Measurements from ENCODE around the gene TAC1. TPM values are rescaled to one million over a fixed set of nuclear protein-coding genes. Genes with fewer than 3 reads are reported as not detected.
A peak's percentile ranks its signal among the peaks of the same experiment; 100 is the strongest.

TAC1 gene
- total RNA-seq, 4 donors from 2014 or later: 0.35 to 6.1 (median 3.0) TPM; not detected in 1

GRCh38 chr7:97722386-97722785, 9.5 kb upstream of the TAC1 start:
- Histone ChIP-seq H3K4me1 (no peaks in the 10 kb centered on the region), H3K4me3 (no peak overlapping the region), H3K27me3 (peaks cover 4% of the 10 kb centered on the region), H3K36me3 (no peaks in the 10 kb centered on the region), H3K9me3 (no peaks in the 10 kb centered on the region), H3K27ac (no peak overlapping the region)
- 51 to 75% methylated on average over 2 to 3 of the region's 3 CpGs for WGBS, 2 donors (ENCODE audit: low coverage in 1 of 2)
- ATAC-seq: no peak
- TF ChIP-seq POLR2AphosphoS5 (IDR thresholded peaks at IDR 0.05) (no peak), EP300 (IDR thresholded peaks at IDR 0.05) (no peak), POLR2A (IDR thresholded peaks at IDR 0.05) (no peak)
- TF ChIP-seq, protein P1, sequence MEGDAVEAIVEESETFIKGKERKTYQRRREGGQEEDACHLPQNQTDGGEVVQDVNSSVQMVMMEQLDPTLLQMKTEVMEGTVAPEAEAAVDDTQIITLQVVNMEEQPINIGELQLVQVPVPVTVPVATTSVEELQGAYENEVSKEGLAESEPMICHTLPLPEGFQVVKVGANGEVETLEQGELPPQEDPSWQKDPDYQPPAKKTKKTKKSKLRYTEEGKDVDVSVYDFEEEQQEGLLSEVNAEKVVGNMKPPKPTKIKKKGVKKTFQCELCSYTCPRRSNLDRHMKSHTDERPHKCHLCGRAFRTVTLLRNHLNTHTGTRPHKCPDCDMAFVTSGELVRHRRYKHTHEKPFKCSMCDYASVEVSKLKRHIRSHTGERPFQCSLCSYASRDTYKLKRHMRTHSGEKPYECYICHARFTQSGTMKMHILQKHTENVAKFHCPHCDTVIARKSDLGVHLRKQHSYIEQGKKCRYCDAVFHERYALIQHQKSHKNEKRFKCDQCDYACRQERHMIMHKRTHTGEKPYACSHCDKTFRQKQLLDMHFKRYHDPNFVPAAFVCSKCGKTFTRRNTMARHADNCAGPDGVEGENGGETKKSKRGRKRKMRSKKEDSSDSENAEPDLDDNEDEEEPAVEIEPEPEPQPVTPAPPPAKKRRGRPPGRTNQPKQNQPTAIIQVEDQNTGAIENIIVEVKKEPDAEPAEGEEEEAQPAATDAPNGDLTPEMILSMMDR (IDR thresholded peaks at IDR 0.05): no peak

DNA sequence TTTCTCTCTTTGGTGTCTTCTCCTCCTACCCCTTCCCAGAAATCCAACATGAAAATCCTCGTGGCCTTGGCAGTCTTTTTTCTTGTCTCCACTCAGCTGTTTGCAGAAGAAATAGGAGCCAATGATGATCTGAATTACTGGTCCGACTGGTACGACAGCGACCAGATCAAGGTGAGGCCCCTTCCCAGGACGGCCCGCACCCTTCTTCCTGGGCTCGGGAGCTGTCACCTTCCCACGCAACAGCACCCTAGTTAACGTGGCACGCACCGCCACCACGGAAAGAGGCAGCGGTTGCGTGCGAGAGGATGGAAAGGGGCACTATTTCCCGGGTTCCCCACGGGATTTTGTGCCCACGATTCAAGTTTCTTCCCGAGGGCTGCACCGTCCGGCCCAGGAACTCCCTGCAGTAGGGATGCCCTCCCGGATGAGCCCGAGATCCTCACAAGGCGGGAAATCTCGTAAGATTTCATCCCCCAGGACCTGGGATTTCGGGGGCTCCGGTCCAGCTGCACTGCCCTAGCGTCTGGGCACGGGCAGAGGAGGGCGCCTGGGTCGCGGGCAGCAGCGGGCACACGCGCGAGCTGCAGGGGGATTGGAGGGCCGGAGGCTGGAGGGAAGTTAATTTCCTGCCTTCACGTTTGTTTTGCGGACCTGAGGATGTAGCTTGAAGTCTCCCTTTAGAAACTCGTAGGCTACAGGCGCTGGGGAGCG, 834 bp downstream of the TAC1 start:
- H3K4me3 ChIP-seq: peak overlapping the region in 1 of 2 donors; percentile 29
- H3K9me3 ChIP-seq: no peaks in the 10 kb centered on the region
- ATAC-seq: no peak
- H3K36me3 ChIP-seq: no peaks in the 10 kb centered on the region
- 0% methylated on average over 8 of the region's 42 CpGs; no CpG with 5 or more reads in 1 of the 2 donors for WGBS, 2 donors (ENCODE audit: low coverage in 1 of 2)
- no peak overlapping the region for H3K27ac ChIP-seq
- H3K4me1 ChIP-seq: peaks cover 0 to 25% (median 0%) of the 10 kb centered on the region in 3 donors
- peaks cover 62% of the 10 kb centered on the region for H3K27me3 ChIP-seq
- TF ChIP-seq EP300 (IDR thresholded peaks at IDR 0.05) (no peak), POLR2A (IDR thresholded peaks at IDR 0.05) (no peak), POLR2AphosphoS5 (IDR thresholded peaks at IDR 0.05) (no peak)
- TF ChIP-seq, protein P1 (IDR thresholded peaks at IDR 0.05): no peak

DNA sequence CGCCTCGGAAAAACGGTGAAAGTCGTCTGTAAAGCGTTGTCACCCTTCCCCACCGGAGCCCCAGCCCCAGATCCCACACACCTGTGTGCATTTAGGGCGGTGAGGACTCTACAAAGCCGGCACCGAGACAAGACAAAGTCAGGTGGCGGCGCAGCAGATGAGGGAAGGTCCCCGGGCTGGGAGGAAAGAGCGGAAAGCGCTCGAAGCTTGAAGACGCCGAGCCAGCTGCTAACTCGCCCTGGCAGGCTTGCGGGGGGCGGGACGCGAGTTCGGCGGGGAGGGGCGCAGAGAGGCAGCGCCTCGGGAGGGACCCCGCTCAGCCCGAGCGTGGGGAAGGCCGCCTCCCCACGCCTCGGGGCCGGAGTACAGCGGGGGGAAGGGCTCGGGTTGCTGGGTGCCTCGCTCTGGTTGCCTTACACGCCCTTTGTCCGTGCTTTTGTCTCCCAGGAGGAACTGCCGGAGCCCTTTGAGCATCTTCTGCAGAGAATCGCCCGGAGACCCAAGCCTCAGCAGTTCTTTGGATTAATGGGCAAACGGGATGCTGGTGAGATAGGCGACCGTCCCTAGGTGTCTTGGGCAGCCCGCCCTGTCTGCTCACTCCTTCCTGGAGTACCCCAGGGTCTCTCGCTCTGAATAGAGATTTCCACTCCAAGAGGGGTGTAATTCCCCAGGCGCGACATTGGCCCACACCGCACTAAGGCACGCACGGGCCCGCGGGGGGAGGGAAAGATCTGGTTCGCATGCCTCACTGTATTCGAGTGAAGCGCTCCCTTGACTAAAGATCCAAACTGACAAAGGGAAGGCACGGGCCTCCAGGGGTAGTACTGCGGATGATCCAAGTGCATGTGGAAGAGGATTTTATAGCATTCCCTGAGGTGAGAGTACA, 1.6 kb downstream of the TAC1 start:
- no peaks in the 10 kb centered on the region for H3K36me3 ChIP-seq
- H3K27me3 ChIP-seq: peaks cover 56% of the 10 kb centered on the region
- WGBS, 2 donors (ENCODE audit: low coverage in 1 of 2): 0 to 10% methylated on average over 6 to 13 of the region's 59 CpGs
- TF ChIP-seq POLR2A (IDR thresholded peaks at IDR 0.05): no peak
- no peak for TF ChIP-seq EP300 (IDR thresholded peaks at IDR 0.05)
- TF ChIP-seq, protein P1 (IDR thresholded peaks at IDR 0.05): no peak
- TF ChIP-seq POLR2AphosphoS5 (IDR thresholded peaks at IDR 0.05): no peak
- H3K4me3 ChIP-seq: peak overlapping the region in 1 of 2 donors; percentile 29
- H3K4me1 ChIP-seq: peaks cover 0 to 25% (median 0%) of the 10 kb centered on the region in 3 donors
- H3K9me3 ChIP-seq: no peaks in the 10 kb centered on the region
- H3K27ac ChIP-seq: no peak overlapping the region
- peak; percentile 25 for ATAC-seq

- Histone ChIP-seq H3K9me3 (no peaks in the 10 kb centered on the region), H3K4me3 (no peak overlapping the region), H3K27ac (no peak overlapping the region), H3K4me1 (peaks cover 0 to 25% (median 0%) of the 10 kb centered on the region in 3 donors), H3K36me3 (no peaks in the 10 kb centered on the region), H3K27me3 (peaks cover 48% of the 10 kb centered on the region)
- no peak for TF ChIP-seq EP300 (IDR thresholded peaks at IDR 0.05)
- TF ChIP-seq POLR2A (IDR thresholded peaks at IDR 0.05): no peak
- no peak for TF ChIP-seq POLR2AphosphoS5 (IDR thresholded peaks at IDR 0.05)
- TF ChIP-seq, protein P1 (IDR thresholded peaks at IDR 0.05): no peak
- ATAC-seq: no peak
- 35 to 66% methylated on average over 2 of the region's 2 CpGs for WGBS, 2 donors (ENCODE audit: low coverage in 1 of 2)
Measured at GRCh38 chr7:97734255-97734654, 2.4 kb downstream of the TAC1 start.
